B cell (primary cell): ENCODE data around the gene LSMEM2. TPM values are rescaled to one million over a fixed set of nuclear protein-coding genes. Genes with fewer than 3 reads are reported as not detected.
A peak's percentile ranks its signal among the peaks of the same experiment; 100 is the strongest.

Source experiments
- ATAC-seq: fragments of 200-7000 bp; cut with Tn5 transposase; one replicate; pipeline ENCODE4 v1.10.0; 2021; ENCODE audit warnings: low read depth, mild to moderate bottlenecking, moderate number of reproducible peaks, moderate library complexity
- CTCF ChIA-PET: fragments of 350-600 bp; sonication (Branson Sonifier 250); formaldehyde crosslinking; loops from one replicate; lab custom pipeline; 2021; ENCODE audit warnings: antibody characterized with exemption, inconsistent platforms; lab: Charles Lee
- POLR2A ChIA-PET: fragments of 350-600 bp; sonication (Branson Sonifier 250); formaldehyde crosslinking; loops from one replicate; lab custom pipeline; 2021; ENCODE audit warnings: antibody characterized with exemption; lab: Charles Lee
- DNase-seq: peaks from one replicate; pipeline ENCODE4 v3.0.0; 2013
- H2AFZ ChIP-seq: 2 replicates; pipeline ENCODE4 v1.6.1; 2012; ENCODE audit warnings: mild to moderate bottlenecking, low read depth, low read length; ENCODE audit not compliant: insufficient read depth, poor library complexity, severe bottlenecking
- H3K27ac ChIP-seq, 2 donors: 1 replicate in 1 of 2; 2 replicates in 1 of 2; pipeline ENCODE4 v1.5.1; 2012 to 2013; ENCODE audit warnings: low read length in 2 of 2, mild to moderate bottlenecking in 2 of 2, moderate library complexity in 1 of 2
- H3K27me3 ChIP-seq, 4 experiments: fragments of 200-600 bp in 1 of 4; sonication (generic) in 1 of 4; replicated peaks in 1 of 4; 1 replicate in 2 of 4; 2 replicates in 2 of 4; pipeline versions ENCODE4 v1.6.1 to v1.7.0; 2013 to 2016; ENCODE audit warnings: low read length in 3 of 4, mild to moderate bottlenecking in 2 of 4, mixed read lengths in 1 of 4, moderate library complexity in 1 of 4; ENCODE audit not compliant: insufficient read depth in 4 of 4, control insufficient read depth in 3 of 4; ENCODE audit errors: control extremely low read depth in 1 of 4
- H3K36me3 ChIP-seq, 2 experiments: replicated peaks in 1 of 2; 1 replicate in 1 of 2; 2 replicates in 1 of 2; pipeline versions ENCODE4 v1.6.1 to v1.7.1; 2013; ENCODE audit warnings: low read length in 1 of 2; ENCODE audit not compliant: insufficient read depth in 2 of 2, control insufficient read depth in 1 of 2; ENCODE audit errors: control extremely low read depth in 1 of 2, extremely low read depth in 1 of 2
- H3K4me1 ChIP-seq, 2 donors: fragments of 200-600 bp in 1 of 2; sonication (generic) in 1 of 2; 1 replicate in 1 of 2; 2 replicates in 1 of 2; pipeline versions ENCODE4 v1.5.1 to v1.6.1; 2013 to 2017; ENCODE audit warnings: low read length in 2 of 2; ENCODE audit not compliant: control insufficient read depth in 2 of 2, insufficient read depth in 2 of 2
- H3K4me2 ChIP-seq: replicated peaks from 2 replicates; pipeline ENCODE3; 2012; ENCODE audit warnings: mild to moderate bottlenecking, low read depth, low read length; ENCODE audit not compliant: poor library complexity, severe bottlenecking
- H3K4me3 ChIP-seq, 5 experiments: fragments of 200-600 bp in 1 of 5; sonication (generic) in 1 of 5; 1 replicate in 3 of 5; 2 replicates in 2 of 5; pipeline versions ENCODE4 v1.5.1 to v1.7.0; 2011 to 2016; ENCODE audit warnings: low read length in 4 of 5, mild to moderate bottlenecking in 4 of 5, low read depth in 2 of 5, control low read depth in 1 of 5, moderate library complexity in 1 of 5; ENCODE audit not compliant: insufficient read depth in 1 of 5; ENCODE audit errors: control extremely low read depth in 1 of 5, extremely low read depth in 1 of 5
- H3K79me2 ChIP-seq: fragments of 200-600 bp; sonication (generic); one replicate; pipeline ENCODE4 v1.6.0; 2016; ENCODE audit warnings: low read length; ENCODE audit not compliant: control insufficient read depth, insufficient read depth
- H3K9ac ChIP-seq: fragments of 200-600 bp; sonication (generic); 2 replicates; pipeline ENCODE4 v1.6.1; 2017; ENCODE audit warnings: mild to moderate bottlenecking, low read length, moderate library complexity
- H3K9me3 ChIP-seq, 3 donors: one replicate each; pipeline versions ENCODE4 v1.6.1 to v1.7.1; 2013; ENCODE audit warnings: low read length in 2 of 3; ENCODE audit not compliant: control insufficient read depth in 2 of 3, insufficient read depth in 1 of 3; ENCODE audit errors: control extremely low read depth in 1 of 3
- H4K20me1 ChIP-seq: 2 replicates; pipeline ENCODE4 v1.6.0; 2012; ENCODE audit warnings: mild to moderate bottlenecking, low read length; ENCODE audit not compliant: insufficient read depth, control insufficient read depth, poor library complexity, severe bottlenecking
- H3K27ac Mint-ChIP-seq: one replicate; pipeline ENCODE4 v1.8.0; 2021; ENCODE audit warnings: mixed read lengths
- H3K27me3 Mint-ChIP-seq: one replicate; pipeline ENCODE4 v1.8.0; 2021; ENCODE audit warnings: mixed read lengths
- H3K4me1 Mint-ChIP-seq: one replicate; pipeline ENCODE4 v1.8.0; 2021; ENCODE audit warnings: mixed read lengths
- H3K4me3 Mint-ChIP-seq: one replicate; pipeline ENCODE4 v1.8.0; 2021; ENCODE audit warnings: mixed read lengths
- H3K9me3 Mint-ChIP-seq: one replicate; pipeline ENCODE4 v1.8.0; 2022; ENCODE audit warnings: mixed read lengths; ENCODE audit not compliant: insufficient read depth
- CTCF ChIP-seq: fragments of 200-600 bp; IDR thresholded peaks from one replicate; pipeline ENCODE4 v1.8.0; 2022; ENCODE audit warnings: antibody characterized with exemption, mild to moderate bottlenecking
- EZH2 ChIP-seq: IDR thresholded peaks from 2 replicates; pipeline ENCODE4 v1.6.1; 2012; ENCODE audit warnings: borderline replicate concordance, low read depth, mild to moderate bottlenecking, moderate library complexity, low read length; ENCODE audit not compliant: insufficient read depth, poor library complexity, severe bottlenecking
- WGBS: methylation state at CpG from one replicate; pipeline ENCODE4 v1.1.5; 2013; ENCODE audit warnings: missing lambda C conversion rate; ENCODE audit not compliant: insufficient coverage; 5-methylcytosine and 5-hydroxymethylcytosine counted together
- intact Hi-C: fragments of 100-400 bp; cut with micrococcal nuclease; formaldehyde crosslinking; loops from one replicate; pipeline ENCODE4 v1.10.0; 2022
- polyA plus RNA-seq: library from polyadenylated mRNA; depleted of rRNA; stranded (reverse); fragments of >200 nt; gene quantifications from 2 replicates; pipeline ENCODE4 v1.2.3, GENCODE V29; 2012
- total RNA-seq, 2 donors: library from RNA; stranded (reverse); fragments of 120-200 nt in 1 of 2; gene quantifications; 1 replicate in 1 of 2; 2 replicates in 1 of 2; pipeline versions ENCODE4 v1.2.3 to v1.2.4, GENCODE V29; 2013 to 2022

Gene LSMEM2
- total and polyA plus RNA-seq, 2 donors (not counting 1 experiment from before 2014, with no cell fraction given), result not detected

GRCh38 chr3:50246517-50246954, 32.4 kb upstream of the LSMEM2 start:
- ATAC-seq (peak; percentile 12), DNase-seq (no peak)
- Histone ChIP-seq H3K4me1 (peaks cover 61 to 93% of the 10 kb centered on the region in 2 donors), H4K20me1 (peaks cover 96% of the 10 kb centered on the region), H3K9me3 (no peaks in the 10 kb centered on the region), H3K27me3 (no peaks in the 10 kb centered on the region), H3K9ac (peak overlapping the region; percentile 52), H2AFZ (no peak overlapping the region), H3K4me3 (peak overlapping the region in 4 of 5 experiments; percentile 37 to 50 (median 40)), H3K79me2 (peaks cover 100% of the 10 kb centered on the region), H3K36me3 (peaks cover 0 to 56% of the 10 kb centered on the region in 2 experiments), H3K4me2 (peak overlapping the region; percentile 81), H3K27ac (peak overlapping the region; percentile 76 to 86)
- Mint-ChIP-seq H3K27me3 (no peaks in the 10 kb centered on the region), H3K9me3 (no peaks in the 10 kb centered on the region), H3K4me3 (peak overlapping the region; percentile 82), H3K27ac (peak overlapping the region; percentile 89), H3K4me1 (peaks cover 82% of the 10 kb centered on the region)
- 7% methylated on average over 10 of the region's 10 CpGs for WGBS
- TF ChIP-seq EZH2 (no peak), CTCF (peak; percentile 50)
- CTCF ChIA-PET, result interaction anchor here (0.7 to 27.3 kb wide), 21 partner anchors 12 to 125 kb away, joined by 3 to 596 read pairs (median 4); partner anchors contain the start of genes GNAI2, GNAT1 and IFRD2
- POLR2A ChIA-PET, result interaction anchor here (0.6 to 1.8 kb wide), 8 partner anchors 11 to 90 kb away, joined by 3 to 10 read pairs (median 4); partner anchors contain the start of gene GNAI2
- intact Hi-C loops, result loop anchor here (1.0 to 2.0 kb wide), 6 partner anchors 8 to 52 kb away; partner anchors contain the start of gene IFRD2

- TF ChIP-seq CTCF (no peak), EZH2 (no peak)
- DNase-seq, result no peak
- peaks cover 98% of the 10 kb centered on the region for H4K20me1 ChIP-seq
- ChIA-PET POLR2A (no interaction called here), CTCF (interaction anchor here (0.7 to 27.3 kb wide), 6 partner anchors 10 to 73 kb away, joined by 3 to 596 read pairs (median 40); partner anchors contain the start of genes GNAI2 and GNAT1)
- Mint-ChIP-seq H3K4me1 (peaks cover 66% of the 10 kb centered on the region), H3K9me3 (no peaks in the 10 kb centered on the region), H3K4me3 (no peak overlapping the region), H3K27me3 (no peaks in the 10 kb centered on the region), H3K27ac (peak overlapping the region; percentile 70)
- no peaks in the 10 kb centered on the region for H3K9me3 ChIP-seq
- no peak overlapping the region for H2AFZ ChIP-seq
- peak overlapping the region; percentile 0 for H3K4me2 ChIP-seq
- WGBS, result 58% methylated on average over 3 of the region's 3 CpGs
- H3K9ac ChIP-seq, result no peak overlapping the region
- no peak for ATAC-seq
- H3K4me1 ChIP-seq, result peaks cover 42 to 77% of the 10 kb centered on the region in 2 donors
- intact Hi-C loops, result no loop called here
- H3K79me2 ChIP-seq, result peaks cover 100% of the 10 kb centered on the region
- peaks cover 0 to 71% of the 10 kb centered on the region in 2 experiments for H3K36me3 ChIP-seq
- H3K4me3 ChIP-seq, result no peak overlapping the region
- no peaks in the 10 kb centered on the region for H3K27me3 ChIP-seq
- peak overlapping the region in 1 of 2 donors; percentile 45 for H3K27ac ChIP-seq
Measured at GRCh38 chr3:50248387-50248786, 30.5 kb upstream of the LSMEM2 start.
